A549 (cell line): ENCODE results near the gene PPP1R7.
"Not testable (repeated sequence)": the region's sequence is repeated elsewhere in the genome, so short reads cannot be mapped to it uniquely, and the experiment has no call there.

Source experiments
- BHLHE40 ChIP-seq: IDR thresholded peaks from 2 replicates; pipeline ENCODE4 v1.6.1; 2012; ENCODE audit warnings: low read depth, low read length, inconsistent platforms
- CBX8 ChIP-seq: fragments of 200-600 bp; sonication (generic); IDR thresholded peaks from 2 replicates; pipeline ENCODE4 v1.6.1; 2016
- CEBPB ChIP-seq, 2 experiments: fragments of >200 bp in 1 of 2; sonication (Bioruptor Twin) in 1 of 2; formaldehyde crosslinking in 1 of 2; IDR thresholded peaks; 2 replicates each; pipeline ENCODE4 v1.6.1; 2012 to 2016
- CTCF ChIP-seq: fragments of >200 bp; sonication (Bioruptor Twin); formaldehyde crosslinking; IDR thresholded peaks from 3 replicates; pipeline ENCODE4 v1.5.1; 2016
- ELK1 ChIP-seq: fragments of 150-350 bp; IDR thresholded peaks from 2 replicates; pipeline ENCODE4 v1.6.1; 2014; ENCODE audit warnings: low read depth, mild to moderate bottlenecking, low read length
- EP300 ChIP-seq, 2 experiments: fragments of >200 bp; sonication (Bioruptor Twin); formaldehyde crosslinking; IDR thresholded peaks; 2 replicates in 1 of 2; 3 replicates in 1 of 2; pipeline ENCODE4 v1.6.1; 2016 to 2017
- FOXS1 ChIP-seq: fragments of 250-450 bp; sonication (Bioruptor Pico); IDR thresholded peaks from 2 replicates; pipeline ENCODE4 v1.5.0; 2020; ENCODE audit warnings: mild to moderate bottlenecking, moderate library complexity
- HDAC2 ChIP-seq: fragments of 200-600 bp; sonication (generic); IDR thresholded peaks from 2 replicates; pipeline ENCODE4 v1.6.1; 2016
- MYC ChIP-seq: IDR thresholded peaks from 2 replicates; pipeline ENCODE4 v1.6.1; 2012; ENCODE audit warnings: mild to moderate bottlenecking, inconsistent platforms, low read length, improper control_type of control experiment, borderline replicate concordance
- POLR2A ChIP-seq: IDR thresholded peaks from 2 replicates; pipeline ENCODE4 v1.6.1; 2012; ENCODE audit warnings: mild to moderate bottlenecking, low read length
- POLR2AphosphoS2 ChIP-seq: conservative IDR thresholded peaks from 2 replicates; pipeline ENCODE4 v1.6.1; 2012; ENCODE audit warnings: low read length, improper control_type of control experiment, inconsistent platforms
- REST ChIP-seq: fragments of 200-600 bp; sonication (generic); IDR thresholded peaks from 2 replicates; pipeline ENCODE4 v1.6.1; 2016; ENCODE audit warnings: antibody characterized with exemption, mild to moderate bottlenecking, moderate library complexity
- SREBF2 ChIP-seq: fragments of 450-650 bp; IDR thresholded peaks from 2 replicates; pipeline ENCODE4 v1.6.1; 2014; ENCODE audit warnings: mild to moderate bottlenecking, moderate library complexity
- USF2 ChIP-seq: fragments of 450-650 bp; IDR thresholded peaks from 2 replicates; pipeline ENCODE4 v1.6.1; 2014; ENCODE audit warnings: antibody characterized with exemption

- TF ChIP-seq CTCF; POLR2A; POLR2AphosphoS2; ELK1; FOXS1; BHLHE40; CBX8; REST; MYC; EP300 (IDR thresholded peaks at IDR 0.05); USF2; SREBF2; HDAC2; CEBPB (IDR thresholded peaks at IDR 0.05): not testable (repeated sequence)
Observed at GRCh38 chr2:241197246-241197645, 47.0 kb downstream of the PPP1R7 start.
